Neural progenitor cell (in vitro differentiated cells): ENCODE data around the gene THEM4.
"Not testable (repeated sequence)": the region's sequence is repeated elsewhere in the genome, so short reads cannot be mapped to it uniquely, and the experiment has no call there.

Experiments
- CTCF ChIP-seq: fragments of 200-600 bp; sonication (generic); IDR thresholded peaks from 2 replicates; pipeline ENCODE4 v1.5.1; 2017; ENCODE audit warnings: antibody characterized with exemption, mild to moderate bottlenecking
- EZH2phosphoT487 ChIP-seq: fragments of 200-600 bp; sonication (generic); IDR thresholded peaks from 2 replicates; pipeline ENCODE4 v1.6.1; 2017; ENCODE audit warnings: antibody characterized with exemption

- TF ChIP-seq CTCF, EZH2phosphoT487: not testable (repeated sequence)
These were observed 24.4 kb downstream of the THEM4 start for GRCh38 chr1:151884879-151885278.
